Lung (tissue), 12 donors: Measurements from ENCODE around the gene CADM2. TPM values are rescaled to one million over a fixed set of nuclear protein-coding genes. Genes with fewer than 3 reads are reported as not detected.

Source experiments
- ATAC-seq: fragments of 200-7000 bp; cut with Tn5 transposase; one replicate; pipeline ENCODE4 v1.9.1; 2020; ENCODE audit warnings: moderate number of reproducible peaks; ENCODE audit not compliant: insufficient read depth, low FRiP score
- DNase-seq, 3 donors: peaks; one replicate each; pipeline ENCODE4 v3.0.0-alpha.2; 2013 to 2017
- H3K27ac ChIP-seq, 2 donors: one replicate each; pipeline ENCODE4 v1.5.1; 2013; ENCODE audit warnings: mild to moderate bottlenecking in 2 of 2, moderate library complexity in 2 of 2, control low read depth in 1 of 2, inconsistent platforms in 1 of 2, low read depth in 1 of 2, low read length in 1 of 2
- H3K27me3 ChIP-seq, 3 donors: one replicate each; pipeline ENCODE4 v1.5.1; 2013; ENCODE audit warnings: low read length in 2 of 3; ENCODE audit not compliant: control insufficient read depth in 3 of 3, insufficient read depth in 3 of 3
- H3K36me3 ChIP-seq, 4 donors: one replicate each; pipeline ENCODE4 v1.5.1; 2013; ENCODE audit warnings: low read length in 4 of 4, mild to moderate bottlenecking in 1 of 4, moderate library complexity in 1 of 4; ENCODE audit not compliant: control insufficient read depth in 4 of 4, insufficient read depth in 4 of 4
- H3K4me1 ChIP-seq, 5 donors: one replicate each; pipeline ENCODE4 v1.5.1; 2013; ENCODE audit warnings: low read length in 5 of 5, mild to moderate bottlenecking in 2 of 5, moderate library complexity in 1 of 5; ENCODE audit not compliant: control insufficient read depth in 5 of 5, insufficient read depth in 5 of 5
- H3K4me3 ChIP-seq: one replicate; pipeline ENCODE4 v1.5.1; 2013; ENCODE audit warnings: mild to moderate bottlenecking, control low read depth, moderate library complexity
- H3K9ac ChIP-seq, 2 donors: one replicate each; pipeline ENCODE4 v1.5.1; 2013; ENCODE audit warnings: low read length in 2 of 2, control low read depth in 1 of 2; ENCODE audit not compliant: insufficient read depth in 1 of 2
- H3K9me3 ChIP-seq, 4 donors: one replicate each; pipeline ENCODE4 v1.5.1; 2013; ENCODE audit warnings: low read length in 3 of 4, mild to moderate bottlenecking in 1 of 4, moderate library complexity in 1 of 4; ENCODE audit not compliant: control insufficient read depth in 4 of 4, insufficient read depth in 3 of 4
- WGBS, 2 donors: extraction: QIAGEN DNeasy Blood & Tissue Kit; methylation state at CpG; one replicate each; pipeline ENCODE4 v1.1.7; 2013; 5-methylcytosine and 5-hydroxymethylcytosine counted together
- polyA plus RNA-seq, 2 donors: library from polyadenylated mRNA; stranded (reverse); fragments of 200-250 nt; gene quantifications; one replicate each; pipeline ENCODE4 v1.2.1, GENCODE V29; 2013
- total RNA-seq, 2 donors: library from RNA; depleted of rRNA in 1 of 2; stranded (reverse); fragments of >200 nt in 1 of 2; gene quantifications; one replicate each; pipeline ENCODE4 v1.2.1, GENCODE V29; 2014 to 2021
- TF ChIP-seq, protein P1 (sequence below): IDR thresholded peaks from 2 replicates; pipeline ENCODE4 v1.5.1; 2012; ENCODE audit warnings: mild to moderate bottlenecking; ENCODE audit errors: control extremely low read depth, extremely low read depth
- donor health status: control.
- donor health status: control.
- donor health status: Bipolar disorder and iron deficiency.
- donor health status: healthy.
- donor health status: DM: yes; HTN: yes; CAD: no.

Gene CADM2
- total and polyA plus RNA-seq, 4 donors, result 0.14 to 3.3 (median 0.32) TPM

DNA sequence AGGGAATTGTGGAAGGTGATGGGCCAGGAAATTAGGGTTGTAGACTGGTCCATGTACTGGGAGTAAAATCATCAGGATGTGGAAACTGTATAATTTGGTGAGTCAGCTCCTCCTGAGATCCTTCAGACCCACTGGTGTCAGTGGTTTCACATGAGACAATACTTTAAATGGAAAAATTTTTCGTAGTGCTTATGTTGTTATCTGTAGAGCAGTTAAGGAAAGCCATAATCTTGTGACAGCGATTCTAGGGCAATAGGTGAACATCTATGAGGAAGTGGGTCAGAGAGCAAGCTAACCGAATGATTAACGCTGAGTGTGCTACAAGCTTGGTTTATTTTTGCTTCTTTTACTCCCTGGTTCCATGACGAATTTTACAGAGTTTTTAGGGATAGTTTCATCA, 200.6 kb downstream of the CADM2 start:
- no peaks in the 10 kb centered on the region for H3K36me3 ChIP-seq
- 62 to 68% methylated on average over 5 of the region's 5 CpGs for WGBS, 2 donors
- H3K9ac ChIP-seq, result no peak overlapping the region
- H3K9me3 ChIP-seq, result no peaks in the 10 kb centered on the region
- no peak overlapping the region for H3K27ac ChIP-seq
- no peaks in the 10 kb centered on the region for H3K27me3 ChIP-seq
- H3K4me1 ChIP-seq, result no peaks in the 10 kb centered on the region
- TF ChIP-seq, protein P1, sequence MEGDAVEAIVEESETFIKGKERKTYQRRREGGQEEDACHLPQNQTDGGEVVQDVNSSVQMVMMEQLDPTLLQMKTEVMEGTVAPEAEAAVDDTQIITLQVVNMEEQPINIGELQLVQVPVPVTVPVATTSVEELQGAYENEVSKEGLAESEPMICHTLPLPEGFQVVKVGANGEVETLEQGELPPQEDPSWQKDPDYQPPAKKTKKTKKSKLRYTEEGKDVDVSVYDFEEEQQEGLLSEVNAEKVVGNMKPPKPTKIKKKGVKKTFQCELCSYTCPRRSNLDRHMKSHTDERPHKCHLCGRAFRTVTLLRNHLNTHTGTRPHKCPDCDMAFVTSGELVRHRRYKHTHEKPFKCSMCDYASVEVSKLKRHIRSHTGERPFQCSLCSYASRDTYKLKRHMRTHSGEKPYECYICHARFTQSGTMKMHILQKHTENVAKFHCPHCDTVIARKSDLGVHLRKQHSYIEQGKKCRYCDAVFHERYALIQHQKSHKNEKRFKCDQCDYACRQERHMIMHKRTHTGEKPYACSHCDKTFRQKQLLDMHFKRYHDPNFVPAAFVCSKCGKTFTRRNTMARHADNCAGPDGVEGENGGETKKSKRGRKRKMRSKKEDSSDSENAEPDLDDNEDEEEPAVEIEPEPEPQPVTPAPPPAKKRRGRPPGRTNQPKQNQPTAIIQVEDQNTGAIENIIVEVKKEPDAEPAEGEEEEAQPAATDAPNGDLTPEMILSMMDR, result no peak
- ATAC-seq (no peak), DNase-seq (no peak)
- no peak overlapping the region for H3K4me3 ChIP-seq

DNA sequence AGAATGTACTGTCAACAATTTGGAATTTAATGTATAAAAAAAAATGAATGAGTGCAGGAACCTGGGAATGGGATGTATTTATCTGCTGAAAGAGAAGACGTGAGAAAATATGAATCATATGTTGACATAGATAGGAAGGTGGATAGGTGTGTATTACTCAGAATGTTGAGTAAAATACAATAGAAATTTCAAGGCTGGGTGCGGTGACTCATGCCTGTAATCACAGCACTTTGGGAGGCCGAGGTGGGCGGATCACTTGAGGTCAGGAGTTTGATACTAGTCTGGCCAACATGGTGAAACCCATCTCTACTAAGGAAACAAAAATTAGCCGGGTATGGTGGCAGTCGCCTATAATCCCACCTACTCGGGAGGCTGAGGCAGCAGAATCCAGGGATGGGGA, 202.8 kb downstream of the CADM2 start:
- H3K9ac ChIP-seq, result no peak overlapping the region
- H3K27me3 ChIP-seq, result no peaks in the 10 kb centered on the region
- no peaks in the 10 kb centered on the region for H3K9me3 ChIP-seq
- no peak overlapping the region for H3K27ac ChIP-seq
- 83 to 90% methylated on average over 7 of the region's 7 CpGs for WGBS, 2 donors
- ATAC-seq (no peak), DNase-seq (no peak)
- no peak overlapping the region for H3K4me3 ChIP-seq
- no peaks in the 10 kb centered on the region for H3K36me3 ChIP-seq
- TF ChIP-seq, protein P1, result no peak
- H3K4me1 ChIP-seq, result no peaks in the 10 kb centered on the region

DNA sequence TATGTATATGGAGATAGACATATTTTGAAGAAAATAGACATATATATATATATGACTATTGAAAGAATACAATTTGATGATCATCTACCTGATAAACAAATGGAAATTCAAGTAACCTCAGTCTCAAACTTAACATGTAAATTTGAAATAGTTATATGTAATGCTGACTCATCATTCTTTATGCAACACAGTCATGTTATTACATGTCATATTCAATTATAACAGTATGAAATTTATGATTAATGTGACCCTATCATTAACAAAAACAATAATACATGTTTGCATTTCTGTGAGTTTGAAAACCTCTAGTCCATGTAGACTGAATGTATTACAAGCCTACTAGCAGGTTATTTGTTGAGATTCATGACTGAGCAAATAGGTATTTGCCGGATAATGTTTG, 204.1 kb downstream of the CADM2 start:
- no peak for DNase-seq
- Histone ChIP-seq H3K4me1 (no peaks in the 10 kb centered on the region), H3K4me3 (no peak overlapping the region), H3K27ac (no peak overlapping the region), H3K36me3 (no peaks in the 10 kb centered on the region), H3K9ac (no peak overlapping the region), H3K9me3 (no peaks in the 10 kb centered on the region), H3K27me3 (no peaks in the 10 kb centered on the region)
- TF ChIP-seq, protein P1, result no peak
- ATAC-seq, result no peak
- WGBS, 2 donors, result 98 to 100% methylated on average over 1 of the region's 1 CpG

DNA sequence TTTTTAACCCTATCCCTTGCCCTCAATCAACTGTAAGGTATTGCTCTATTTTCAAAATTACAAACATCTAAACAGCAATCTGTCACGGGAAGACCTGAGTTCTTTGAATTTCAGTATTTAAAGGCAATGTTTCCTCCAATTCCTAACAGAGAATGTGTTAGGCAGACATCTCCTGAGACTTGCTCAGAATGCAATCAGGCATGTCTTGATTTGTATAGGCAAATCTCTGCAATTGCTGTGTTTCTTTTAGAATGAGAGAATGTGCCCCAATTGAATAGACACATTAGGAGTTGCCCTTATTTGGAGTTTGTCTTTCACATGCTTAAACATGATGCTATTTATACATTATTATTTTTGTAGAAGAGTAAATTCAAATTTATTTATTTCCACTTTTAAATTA, 205.6 kb downstream of the CADM2 start:
- Histone ChIP-seq H3K9ac (no peak overlapping the region), H3K4me3 (no peak overlapping the region), H3K36me3 (no peaks in the 10 kb centered on the region), H3K9me3 (no peaks in the 10 kb centered on the region), H3K27me3 (no peaks in the 10 kb centered on the region), H3K27ac (no peak overlapping the region), H3K4me1 (no peaks in the 10 kb centered on the region)
- no peak for ATAC-seq
- no peak for DNase-seq
- TF ChIP-seq, protein P1, result no peak
- WGBS, 2 donors, result 64 to 82% methylated on average over 1 of the region's 1 CpG
